ENCODE measurements around the gene DUSP15. TPM values are rescaled to one million over a fixed set of nuclear protein-coding genes. Genes with fewer than 3 reads are reported as not detected.

The DUSP15 gene
- total and polyA plus RNA-seq, 2 of the 8 experiments (the other 6 are each of a cell fraction or from before 2014, with no cell fraction given) = 0.91 to 3.2 TPM

DNA sequence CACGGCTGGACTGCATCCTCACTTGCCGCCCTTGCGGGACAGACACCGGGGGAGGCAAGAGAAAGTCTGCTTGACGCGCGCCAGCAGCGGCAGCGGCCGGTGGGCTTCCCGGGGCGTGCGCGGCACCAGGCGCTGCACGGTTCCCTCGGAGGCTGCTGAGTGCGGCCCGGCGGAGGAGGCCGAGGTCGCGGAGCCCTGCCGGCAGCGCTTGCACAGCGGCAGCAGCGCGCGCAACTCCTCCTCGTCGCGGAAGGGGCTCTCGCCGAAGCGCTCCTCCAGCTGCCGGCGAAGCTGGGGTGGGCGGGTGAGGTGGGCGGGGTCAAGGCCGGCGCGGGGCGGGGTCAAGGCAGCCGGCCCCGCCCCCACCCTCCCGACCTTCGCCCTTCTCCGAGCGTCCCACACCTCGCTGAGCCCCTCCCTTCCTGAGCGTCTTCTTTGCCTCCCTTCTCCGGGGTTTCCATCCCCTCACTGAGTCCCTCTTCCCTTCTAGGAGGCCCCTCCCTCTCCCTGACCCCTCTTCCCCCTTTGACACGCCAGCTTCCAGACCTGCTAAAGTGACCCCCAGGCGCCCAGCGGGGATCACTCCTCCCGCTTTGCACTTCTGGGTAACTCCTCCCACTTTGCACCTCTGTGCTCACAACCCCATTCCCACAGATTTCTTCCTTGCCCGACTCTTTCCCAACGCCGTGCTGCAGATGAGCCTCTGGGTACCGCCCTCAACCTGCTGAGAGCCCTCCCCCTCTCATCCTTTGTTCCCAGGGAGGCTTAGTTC, 8.8 kb downstream of the DUSP15 start:
- H2BK5ac ChIP-seq (ENCODE audit: low read depth, low read length) = peak overlapping the region; percentile 69; the same call in 1 of the 2 replicates
- ChIA-PET CTCF (ENCODE audit: partially characterized antibody) (interaction anchor here (1.3 to 4.4 kb wide), 5 partner anchors 9 to 156 kb away, joined by 3 to 26 read pairs (median 5); partner anchors contain the start of gene PDRG1), POLR2A (ENCODE audit: partially characterized antibody) (interaction anchor here (0.8 to 1.4 kb wide), 3 partner anchors 90 to 133 kb away, joined by 3 to 4 read pairs (median 3); partner anchors contain the start of gene PDRG1)
- TF ChIP-seq, protein P1, sequence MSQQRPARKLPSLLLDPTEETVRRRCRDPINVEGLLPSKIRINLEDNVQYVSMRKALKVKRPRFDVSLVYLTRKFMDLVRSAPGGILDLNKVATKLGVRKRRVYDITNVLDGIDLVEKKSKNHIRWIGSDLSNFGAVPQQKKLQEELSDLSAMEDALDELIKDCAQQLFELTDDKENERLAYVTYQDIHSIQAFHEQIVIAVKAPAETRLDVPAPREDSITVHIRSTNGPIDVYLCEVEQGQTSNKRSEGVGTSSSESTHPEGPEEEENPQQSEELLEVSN (IDR thresholded peaks at IDR 0.05) = peak; percentile 37; the same call in 1 of the 2 replicates
- TF ChIP-seq, protein P2, sequence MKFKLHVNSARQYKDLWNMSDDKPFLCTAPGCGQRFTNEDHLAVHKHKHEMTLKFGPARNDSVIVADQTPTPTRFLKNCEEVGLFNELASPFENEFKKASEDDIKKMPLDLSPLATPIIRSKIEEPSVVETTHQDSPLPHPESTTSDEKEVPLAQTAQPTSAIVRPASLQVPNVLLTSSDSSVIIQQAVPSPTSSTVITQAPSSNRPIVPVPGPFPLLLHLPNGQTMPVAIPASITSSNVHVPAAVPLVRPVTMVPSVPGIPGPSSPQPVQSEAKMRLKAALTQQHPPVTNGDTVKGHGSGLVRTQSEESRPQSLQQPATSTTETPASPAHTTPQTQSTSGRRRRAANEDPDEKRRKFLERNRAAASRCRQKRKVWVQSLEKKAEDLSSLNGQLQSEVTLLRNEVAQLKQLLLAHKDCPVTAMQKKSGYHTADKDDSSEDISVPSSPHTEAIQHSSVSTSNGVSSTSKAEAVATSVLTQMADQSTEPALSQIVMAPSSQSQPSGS (IDR thresholded peaks at IDR 0.05; ENCODE audit: low read length) = no peak
- peak; percentile 82 for TF ChIP-seq KDM4A (IDR thresholded peaks at IDR 0.05; ENCODE audit: low read depth, low read length, severe bottlenecking)
- no peak for TF ChIP-seq TBP (IDR thresholded peaks at IDR 0.05; ENCODE audit: low read depth, low read length)
- no peak; the same call in 1 of the 2 replicates for TF ChIP-seq TAF1 (IDR thresholded peaks at IDR 0.05; ENCODE audit: low read depth, low read length)
- TF ChIP-seq RXRA (IDR thresholded peaks at IDR 0.05; ENCODE audit: insufficient read depth, low read depth, low read length) = 0 out of 2 replicates have a peak, but pooled peaks have one; percentile 13
- TF ChIP-seq YY1 (IDR thresholded peaks at IDR 0.05; ENCODE audit: low read depth, low read length) = no peak
- no peak for TF ChIP-seq CTBP2 (IDR thresholded peaks at IDR 0.05; ENCODE audit: borderline replicate concordance, insufficient read depth, insufficient read length, low read length)

More for the DNA sequence above, 8.8 kb downstream of the DUSP15 start:
- H3K9me3 ChIP-seq (ENCODE audit: insufficient read depth in 2 of 2, low read depth in 1 of 2, low read length in 1 of 2) = no peaks in the 10 kb centered on the region
- no peak overlapping the region for H2AK5ac ChIP-seq (ENCODE audit: low read depth, low read length)
- H3K9ac ChIP-seq (replicated peaks in 1 of 4; ENCODE audit: extremely low read depth in 1 of 4, low read depth in 3 of 4, low read length in 3 of 4) = peak overlapping the region; percentile 38 to 77 (median 68)
- H3K23ac ChIP-seq (ENCODE audit: insufficient read length) = no peak overlapping the region
- DNase-seq (ENCODE audit: low read depth in 1 of 2, low spot score in 2 of 2) (peak; percentile 60 to 88), FAIRE-seq (peak; percentile 99)
- H3K36me3 ChIP-seq (ENCODE audit: control insufficient read depth in 2 of 4, insufficient read depth in 4 of 4, low read length in 3 of 4) = no peaks in the 10 kb centered on the region
- H3K79me1 ChIP-seq (ENCODE audit: low read depth, low read length) = no peaks in the 10 kb centered on the region
- H4K91ac ChIP-seq (replicated peaks; ENCODE audit: insufficient read length, low read length) = no peak overlapping the region
- peak overlapping the region; percentile 68 to 97 for H3K4me2 ChIP-seq (ENCODE audit: insufficient read depth in 1 of 2, low read depth in 2 of 2, low read length in 2 of 2)
- no peaks in the 10 kb centered on the region for H3K79me2 ChIP-seq (ENCODE audit: control insufficient read depth in 1 of 2, insufficient read depth in 2 of 2, low read length in 2 of 2)
- no peaks in the 10 kb centered on the region for H4K20me1 ChIP-seq (replicated peaks in 1 of 2; ENCODE audit: control insufficient read depth in 1 of 2, insufficient read depth in 2 of 2, low read length in 2 of 2)
- H2BK12ac ChIP-seq (ENCODE audit: low read depth, low read length) = no peak overlapping the region
- no peak overlapping the region; the same call in 1 of the 2 replicates for H2BK15ac ChIP-seq (ENCODE audit: low read length)
- no peak overlapping the region for H3K4ac ChIP-seq (replicated peaks; ENCODE audit: insufficient read length, low read depth, low read length)
- H2BK20ac ChIP-seq (ENCODE audit: low read length) = no peak overlapping the region
- H3K4me1 ChIP-seq (replicated peaks in 1 of 4; ENCODE audit: control insufficient read depth in 3 of 4, insufficient read depth in 4 of 4, low read length in 3 of 4) = peaks cover 3 to 28% (median 14%) of the 10 kb centered on the region in 4 experiments
- H3K4me3 ChIP-seq (ENCODE audit: extremely low read depth in 1 of 4, insufficient read depth in 2 of 4, low read depth in 3 of 4, low read length in 4 of 4) = peak overlapping the region; percentile 60 to 89 (median 84)
- H3K23me2 ChIP-seq (ENCODE audit: low read depth, low read length) = peaks cover 15% of the 10 kb centered on the region
- no peak overlapping the region for H2BK120ac ChIP-seq (replicated peaks; ENCODE audit: low read depth, low read length)
- H4K5ac ChIP-seq (ENCODE audit: insufficient read length, low read depth, low read length) = peak overlapping the region; percentile 42
- WGBS, 2 experiments (ENCODE audit: extremely low coverage in 1 of 2, insufficient coverage in 1 of 2, insufficient read length in 1 of 2, insufficient replicate concordance in 2 of 2, low coverage in 1 of 2, low lambda C conversion rate in 2 of 2, missing lambda C conversion rate in 1 of 2) = 2% methylated on average over 42 of the region's 60 CpGs; no CpG with 5 or more reads in 1 of the 2 experiments
- H2AFZ ChIP-seq (ENCODE audit: low read length) = peak overlapping the region; percentile 76
- peaks cover 0 to 17% (median 14%) of the 10 kb centered on the region in 4 experiments; a peak in 5 of 7 replicates for H3K27me3 ChIP-seq (replicated peaks in 1 of 4; ENCODE audit: control insufficient read depth in 3 of 4, extremely low read depth in 1 of 4, insufficient read depth in 3 of 4, low read length in 3 of 4)
- H3K56ac ChIP-seq (replicated peaks; ENCODE audit: insufficient read length, low read depth, low read length) = peak overlapping the region; percentile 6
- peak overlapping the region; percentile 13 for H3K27ac ChIP-seq (ENCODE audit: low read depth, low read length)
- H3K18ac ChIP-seq (ENCODE audit: extremely low read depth, low read length) = peak overlapping the region; percentile 85; the same call in 1 of the 2 replicates
- no peak overlapping the region for H3K14ac ChIP-seq (ENCODE audit: insufficient read length)
- peak overlapping the region; percentile 63; the same call in 1 of the 2 replicates for H4K8ac ChIP-seq (ENCODE audit: extremely low read depth, insufficient read depth, low read length)

Measured in H1 (cell line).